ENCODE results near the gene CCNO. TPM values are rescaled to one million over a fixed set of nuclear protein-coding genes. Genes with fewer than 3 reads are reported as not detected.
A peak's percentile ranks its signal among the peaks of the same experiment; 100 is the strongest.

CCNO gene
- total and polyA plus RNA-seq, 2 experiments from 2014 or later: not detected

DNA sequence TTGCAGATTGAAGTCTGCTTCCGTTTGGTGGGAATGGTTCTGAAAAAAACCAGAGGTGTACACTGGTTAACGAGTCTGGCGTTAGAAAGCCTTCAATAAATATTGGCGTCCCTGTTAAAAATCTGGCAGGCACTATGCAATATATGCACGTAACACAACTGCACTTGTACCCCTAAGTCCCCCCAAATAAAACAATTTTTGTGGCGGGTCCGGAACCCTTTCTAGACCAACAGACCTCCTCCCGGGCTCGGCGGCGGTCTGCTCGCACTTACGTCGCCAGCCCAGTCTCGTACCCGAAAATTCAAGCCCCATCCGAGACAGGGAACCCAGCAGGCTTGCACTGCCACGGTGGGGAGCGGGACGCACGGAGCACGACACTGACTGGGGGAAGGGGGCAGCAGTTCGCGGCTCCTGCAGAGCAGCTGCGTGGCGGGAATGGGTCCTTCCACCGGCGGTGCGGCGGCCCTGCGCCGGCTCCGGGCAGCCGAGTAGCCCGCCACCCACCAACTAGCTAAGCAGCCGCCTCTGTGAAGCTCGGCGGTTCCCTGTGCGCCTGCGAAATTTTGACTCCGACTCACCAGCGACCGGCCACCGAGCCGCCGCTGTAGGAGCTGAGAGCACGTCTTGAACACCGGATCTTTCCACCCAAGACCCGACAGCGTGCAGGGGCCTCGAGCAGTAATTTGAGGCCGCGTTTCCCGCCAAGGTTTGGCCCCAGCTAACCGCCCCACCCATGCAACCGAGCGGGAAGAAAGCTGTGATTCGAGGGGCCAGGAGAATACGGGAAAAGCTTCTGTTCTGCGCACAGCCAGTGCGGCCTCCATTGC lies 10.2 kb downstream of the CCNO start:
- Mint-ChIP-seq H3K4me3 (peak overlapping the region; percentile 49), H3K9me3 (peaks cover 2% of the 10 kb centered on the region; the same call in 1 of the 3 replicates), H3K36me3 (ENCODE audit: low read depth) (no peaks in the 10 kb centered on the region), H3K27me3 (ENCODE audit: insufficient read depth, low read depth, poor library complexity) (peaks cover 93% of the 10 kb centered on the region), H3K27ac (no peak overlapping the region), H3K4me1 (peaks cover 45% of the 10 kb centered on the region)
- TF ChIP-seq EZH2 (IDR thresholded peaks at IDR 0.05; ENCODE audit: low read depth, unreplicated experiment) (peak; percentile 99), STAT1 (IDR thresholded peaks at IDR 0.05; ENCODE audit: unreplicated experiment) (no peak), EZH2phosphoT487 (IDR thresholded peaks at IDR 0.05; ENCODE audit: unreplicated experiment) (peak; percentile 92)
- Histone ChIP-seq H3F3A (replicated peaks; ENCODE audit: low read depth) (peaks cover 15% of the 10 kb centered on the region), H3K4me3 (peak overlapping the region; percentile 47; the same call in 1 of the 2 replicates), H3K4me1 (ENCODE audit: insufficient read depth) (peaks cover 28% of the 10 kb centered on the region), H3K27ac (ENCODE audit: low read depth) (no peak overlapping the region), H3K9me2 (ENCODE audit: insufficient read depth) (no peaks in the 10 kb centered on the region), H3K79me2 (replicated peaks; ENCODE audit: insufficient read depth) (no peaks in the 10 kb centered on the region), H3K36me3 (ENCODE audit: insufficient read depth) (no peaks in the 10 kb centered on the region), H3K4me2 (peak overlapping the region; percentile 71), H4K20me1 (replicated peaks; ENCODE audit: insufficient read depth) (peaks cover 33% of the 10 kb centered on the region), H2AFZ (peak overlapping the region; percentile 86), H3K27me3 (ENCODE audit: insufficient read depth) (peaks cover 100% of the 10 kb centered on the region)
- DNase-seq (ENCODE audit: low spot score): peak; percentile 68
- ATAC-seq: peak; percentile 2

- no peak for ATAC-seq
- Histone ChIP-seq H3K27me3 (ENCODE audit: insufficient read depth) (peaks cover 95% of the 10 kb centered on the region), H2AFZ (no peak overlapping the region), H3K27ac (ENCODE audit: low read depth) (no peak overlapping the region), H3K9me2 (ENCODE audit: insufficient read depth) (no peaks in the 10 kb centered on the region), H3K79me2 (replicated peaks; ENCODE audit: insufficient read depth) (no peaks in the 10 kb centered on the region), H3K4me1 (ENCODE audit: insufficient read depth) (peaks cover 21% of the 10 kb centered on the region), H3K36me3 (ENCODE audit: insufficient read depth) (no peaks in the 10 kb centered on the region), H3K4me2 (peak overlapping the region; percentile 71), H3K4me3 (peak overlapping the region; percentile 47; the same call in 1 of the 2 replicates), H4K20me1 (replicated peaks; ENCODE audit: insufficient read depth) (peaks cover 28% of the 10 kb centered on the region), H3F3A (replicated peaks; ENCODE audit: low read depth) (peaks cover 8% of the 10 kb centered on the region; the same call in 1 of the 2 replicates)
- Mint-ChIP-seq H3K9me3 (peaks cover 2% of the 10 kb centered on the region; the same call in 1 of the 3 replicates), H3K4me3 (peak overlapping the region; percentile 49), H3K4me1 (peaks cover 42% of the 10 kb centered on the region), H3K36me3 (ENCODE audit: low read depth) (no peaks in the 10 kb centered on the region), H3K27me3 (ENCODE audit: insufficient read depth, low read depth, poor library complexity) (peaks cover 87% of the 10 kb centered on the region), H3K27ac (no peak overlapping the region)
- peak; percentile 39 for DNase-seq (ENCODE audit: low spot score)
- TF ChIP-seq ZNF114 (CRISPR knock-in tag; IDR thresholded peaks at IDR 0.05): no peak
- TF ChIP-seq REST (IDR thresholded peaks at IDR 0.05; ENCODE audit: unreplicated experiment): no peak
- TF ChIP-seq ZNF331 (CRISPR knock-in tag; IDR thresholded peaks at IDR 0.05; ENCODE audit: low read depth): no peak
- TF ChIP-seq, protein P1, sequence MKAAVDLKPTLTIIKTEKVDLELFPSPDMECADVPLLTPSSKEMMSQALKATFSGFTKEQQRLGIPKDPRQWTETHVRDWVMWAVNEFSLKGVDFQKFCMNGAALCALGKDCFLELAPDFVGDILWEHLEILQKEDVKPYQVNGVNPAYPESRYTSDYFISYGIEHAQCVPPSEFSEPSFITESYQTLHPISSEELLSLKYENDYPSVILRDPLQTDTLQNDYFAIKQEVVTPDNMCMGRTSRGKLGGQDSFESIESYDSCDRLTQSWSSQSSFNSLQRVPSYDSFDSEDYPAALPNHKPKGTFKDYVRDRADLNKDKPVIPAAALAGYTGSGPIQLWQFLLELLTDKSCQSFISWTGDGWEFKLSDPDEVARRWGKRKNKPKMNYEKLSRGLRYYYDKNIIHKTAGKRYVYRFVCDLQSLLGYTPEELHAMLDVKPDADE (IDR thresholded peaks at IDR 0.05): no peak
Observed at GRCh38 chr5:55222092-55222984, 11.1 kb downstream of the CCNO start.
